GM13976 (cell line): ENCODE results near the gene SYDE2.
"Not testable (repeated sequence)": the region's sequence is repeated elsewhere in the genome, so short reads cannot be mapped to it uniquely, and the experiment has no call there.

Experiments used
- DNase-seq: peaks from one replicate; pipeline ENCODE4 v3.0.0; 2012; ENCODE audit warnings: low spot score
- in situ Hi-C: fragments of 300-500 bp; cut with MboI; formaldehyde crosslinking; loops from one replicate; pipeline ENCODE4 v1.12.0; 2022; ENCODE audit warnings: low sequenced_read_pairs, mixed read lengths, inconsistent platforms; ENCODE audit not compliant: unreplicated experiment
- TF ChIP-seq, protein P1 (sequence below): IDR thresholded peaks from 2 replicates; pipeline ENCODE4 v1.5.1; 2012; ENCODE audit warnings: borderline replicate concordance, mild to moderate bottlenecking; ENCODE audit not compliant: insufficient read depth; ENCODE audit errors: extremely low read depth, missing control alignments, control extremely low read depth

The SYDE2 gene

DNA sequence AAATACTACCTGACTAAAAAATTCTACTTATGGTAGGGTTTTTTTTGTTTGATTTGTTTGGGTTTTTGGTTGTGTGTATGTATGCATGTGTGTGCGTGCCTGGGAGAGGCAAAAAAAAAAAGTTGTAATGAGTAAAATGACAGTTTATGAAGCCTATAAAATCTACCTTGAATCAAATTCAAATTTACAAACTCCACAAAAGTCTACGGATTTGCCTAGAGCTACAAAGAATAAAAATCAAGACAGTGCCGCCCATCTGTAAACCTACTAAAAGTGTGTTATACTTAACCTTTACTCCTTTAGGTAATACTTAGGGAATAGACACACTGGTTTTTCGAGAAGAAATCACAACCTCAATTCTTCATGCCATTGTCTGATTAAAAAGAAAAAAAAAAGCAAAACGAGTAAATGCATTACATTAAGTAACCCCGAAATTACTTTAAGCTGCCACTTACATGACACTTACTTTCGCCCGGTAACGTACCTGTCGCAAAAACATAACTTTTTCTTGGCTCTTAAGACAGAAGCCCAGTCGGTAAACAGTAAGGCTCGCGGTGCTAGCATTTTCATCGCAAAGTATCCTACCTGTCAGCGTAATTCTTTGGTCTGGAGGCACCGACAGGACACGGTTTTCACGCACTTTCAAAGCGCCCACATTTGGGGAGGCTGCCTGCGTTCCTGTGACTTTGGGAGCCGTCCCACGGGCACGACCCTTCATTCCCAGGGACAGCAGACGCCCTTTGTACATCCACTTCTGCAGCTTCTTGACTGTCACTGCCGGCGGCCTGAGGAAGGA, 951 bp downstream of the SYDE2 start:
- DNase-seq: no peak
- in situ Hi-C loops: no loop called here
- TF ChIP-seq, protein P1, sequence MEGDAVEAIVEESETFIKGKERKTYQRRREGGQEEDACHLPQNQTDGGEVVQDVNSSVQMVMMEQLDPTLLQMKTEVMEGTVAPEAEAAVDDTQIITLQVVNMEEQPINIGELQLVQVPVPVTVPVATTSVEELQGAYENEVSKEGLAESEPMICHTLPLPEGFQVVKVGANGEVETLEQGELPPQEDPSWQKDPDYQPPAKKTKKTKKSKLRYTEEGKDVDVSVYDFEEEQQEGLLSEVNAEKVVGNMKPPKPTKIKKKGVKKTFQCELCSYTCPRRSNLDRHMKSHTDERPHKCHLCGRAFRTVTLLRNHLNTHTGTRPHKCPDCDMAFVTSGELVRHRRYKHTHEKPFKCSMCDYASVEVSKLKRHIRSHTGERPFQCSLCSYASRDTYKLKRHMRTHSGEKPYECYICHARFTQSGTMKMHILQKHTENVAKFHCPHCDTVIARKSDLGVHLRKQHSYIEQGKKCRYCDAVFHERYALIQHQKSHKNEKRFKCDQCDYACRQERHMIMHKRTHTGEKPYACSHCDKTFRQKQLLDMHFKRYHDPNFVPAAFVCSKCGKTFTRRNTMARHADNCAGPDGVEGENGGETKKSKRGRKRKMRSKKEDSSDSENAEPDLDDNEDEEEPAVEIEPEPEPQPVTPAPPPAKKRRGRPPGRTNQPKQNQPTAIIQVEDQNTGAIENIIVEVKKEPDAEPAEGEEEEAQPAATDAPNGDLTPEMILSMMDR: no peak

DNA sequence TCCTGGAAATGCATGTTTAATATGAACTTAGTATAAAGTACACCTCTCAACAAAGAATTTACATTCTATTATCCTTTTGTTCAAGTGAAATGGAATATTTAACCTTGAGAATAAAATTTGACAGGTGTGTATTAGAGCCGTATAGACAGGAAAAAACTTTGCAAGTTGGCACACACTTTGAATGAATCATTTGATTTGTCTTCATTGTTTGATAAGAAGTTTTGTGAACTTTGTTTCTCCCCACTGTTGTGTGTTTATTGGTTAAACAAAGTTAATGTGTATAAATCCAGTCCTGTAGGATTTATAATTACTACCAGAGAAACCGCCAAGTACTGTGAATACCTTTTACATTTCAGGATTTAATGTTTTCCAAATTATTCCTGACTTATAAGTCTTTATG, 2.0 kb downstream of the SYDE2 start:
- TF ChIP-seq, protein P1: no peak
- in situ Hi-C loops: no loop called here

DNA sequence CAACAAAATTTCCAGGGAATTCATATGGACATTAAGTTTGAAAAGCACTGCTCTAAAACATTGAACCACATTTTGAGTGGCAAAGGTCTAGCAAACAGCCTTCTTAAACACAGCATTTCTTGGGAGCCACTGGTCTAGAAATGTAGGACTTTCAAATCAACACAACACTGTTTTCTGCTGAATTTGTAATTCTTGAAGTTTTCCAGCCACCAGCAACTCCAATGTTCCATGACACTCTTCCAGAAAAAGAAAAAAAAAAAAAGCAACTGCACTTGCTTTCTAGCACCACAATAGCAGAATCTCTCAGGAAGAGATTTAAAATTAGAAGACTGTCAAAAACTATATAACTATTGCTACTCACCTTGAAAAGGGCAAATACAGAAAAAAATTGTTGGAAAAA, 4.5 kb downstream of the SYDE2 start:
- DNase-seq: no peak
- TF ChIP-seq, protein P1: no peak
- in situ Hi-C loops: no loop called here

More for the DNA sequence above, 2.0 kb downstream of the SYDE2 start:
- DNase-seq: no peak

- TF ChIP-seq, protein P1: no peak
- no peak for DNase-seq
- in situ Hi-C loops: no loop called here
These were observed 5.1 kb downstream of the SYDE2 start for GRCh38 chr1:85195703-85196102.

GRCh38 chr1:85192129-85192528, 8.7 kb downstream of the SYDE2 start:
- DNase-seq, in situ Hi-C loops: not testable (repeated sequence)

DNA sequence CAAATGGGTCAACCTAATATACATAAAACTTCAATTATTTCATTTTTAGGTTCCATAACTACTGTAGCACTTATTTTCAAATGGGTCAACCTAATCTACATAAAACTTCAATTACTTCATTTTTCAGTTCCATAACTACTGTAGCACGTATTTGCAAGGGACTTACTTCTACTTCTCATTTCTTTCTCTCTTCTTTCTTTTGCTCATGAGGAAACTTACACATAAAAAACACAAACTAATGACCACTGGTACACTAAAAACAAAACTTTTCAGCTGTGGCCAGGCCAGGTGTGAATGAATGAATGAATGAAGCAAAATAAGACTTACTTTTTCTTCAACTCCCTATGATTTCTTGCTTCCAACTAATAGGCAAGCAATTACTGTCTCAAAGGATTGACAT, 11.7 kb downstream of the SYDE2 start:
- DNase-seq: no peak
- TF ChIP-seq, protein P1: no peak

DNA sequence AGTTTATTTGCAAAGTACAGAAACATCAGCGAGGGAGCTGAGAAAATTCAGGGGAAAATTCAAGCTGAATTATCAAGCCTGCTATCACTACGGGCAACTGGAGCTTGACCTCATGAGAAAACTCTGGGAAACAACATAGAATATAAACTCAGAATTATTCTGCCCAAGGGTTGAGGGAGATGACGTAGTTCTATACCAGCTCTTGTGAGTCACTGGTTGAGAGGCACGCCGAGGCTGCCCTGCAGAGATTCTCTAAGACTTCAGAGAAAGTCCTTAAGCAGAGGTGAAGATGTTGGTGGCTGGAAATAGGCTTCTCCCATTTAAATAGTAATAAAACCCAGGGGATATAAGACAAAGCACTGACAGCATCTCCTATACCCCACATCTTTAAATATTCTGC, 12.3 kb downstream of the SYDE2 start:
- TF ChIP-seq, protein P1: no peak
- DNase-seq: no peak
- in situ Hi-C loops: no loop called here

More for the DNA sequence above, 11.7 kb downstream of the SYDE2 start:
- in situ Hi-C loops: no loop called here

- in situ Hi-C loops, DNase-seq: not testable (repeated sequence)
These were observed 13.8 kb downstream of the SYDE2 start for GRCh38 chr1:85187021-85187420.
